Measurements from ENCODE around the gene LRP1B.

The LRP1B gene

DNA sequence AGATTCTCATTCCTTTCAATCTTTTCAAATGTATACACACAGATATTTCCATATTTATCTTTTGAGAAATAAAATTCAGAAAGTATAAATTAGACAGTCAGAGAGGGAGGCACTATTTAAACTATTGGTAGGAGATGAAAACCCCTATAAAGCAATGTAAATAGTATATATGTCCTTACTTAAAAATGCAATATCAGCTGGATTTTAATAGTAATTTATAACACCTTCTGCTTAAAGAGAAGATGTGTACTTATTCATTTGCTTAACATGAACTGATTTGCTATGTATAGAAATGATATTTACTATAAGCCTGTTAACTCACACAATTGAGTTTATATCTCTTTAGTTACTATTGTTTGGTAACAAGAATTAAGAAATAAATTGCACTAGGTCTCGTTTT is 163.3 kb downstream of the LRP1B start:
- DNase-seq (ENCODE audit: low spot score), result no peak
- TF ChIP-seq, protein P1, sequence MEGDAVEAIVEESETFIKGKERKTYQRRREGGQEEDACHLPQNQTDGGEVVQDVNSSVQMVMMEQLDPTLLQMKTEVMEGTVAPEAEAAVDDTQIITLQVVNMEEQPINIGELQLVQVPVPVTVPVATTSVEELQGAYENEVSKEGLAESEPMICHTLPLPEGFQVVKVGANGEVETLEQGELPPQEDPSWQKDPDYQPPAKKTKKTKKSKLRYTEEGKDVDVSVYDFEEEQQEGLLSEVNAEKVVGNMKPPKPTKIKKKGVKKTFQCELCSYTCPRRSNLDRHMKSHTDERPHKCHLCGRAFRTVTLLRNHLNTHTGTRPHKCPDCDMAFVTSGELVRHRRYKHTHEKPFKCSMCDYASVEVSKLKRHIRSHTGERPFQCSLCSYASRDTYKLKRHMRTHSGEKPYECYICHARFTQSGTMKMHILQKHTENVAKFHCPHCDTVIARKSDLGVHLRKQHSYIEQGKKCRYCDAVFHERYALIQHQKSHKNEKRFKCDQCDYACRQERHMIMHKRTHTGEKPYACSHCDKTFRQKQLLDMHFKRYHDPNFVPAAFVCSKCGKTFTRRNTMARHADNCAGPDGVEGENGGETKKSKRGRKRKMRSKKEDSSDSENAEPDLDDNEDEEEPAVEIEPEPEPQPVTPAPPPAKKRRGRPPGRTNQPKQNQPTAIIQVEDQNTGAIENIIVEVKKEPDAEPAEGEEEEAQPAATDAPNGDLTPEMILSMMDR (IDR thresholded peaks at IDR 0.05; ENCODE audit: extremely low read depth, missing control alignments), result no peak

DNA sequence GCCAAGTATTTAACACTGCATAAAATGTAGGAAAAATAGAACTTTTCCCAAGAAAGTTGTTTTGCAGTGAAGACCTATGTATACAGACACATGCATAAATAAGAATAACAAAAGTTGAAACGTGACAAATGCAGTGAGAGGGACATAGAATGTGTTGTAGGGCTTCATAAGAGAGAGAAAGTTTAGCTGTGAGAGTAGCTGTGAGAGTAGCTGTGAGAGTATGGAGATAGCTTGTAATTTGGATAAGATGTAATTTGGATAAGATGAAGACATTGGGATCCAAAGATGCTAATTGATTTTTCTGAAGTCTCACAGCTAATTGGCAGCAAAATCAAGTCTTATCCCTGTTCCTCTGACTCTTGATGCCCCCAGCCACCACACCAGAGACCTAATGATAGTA is 170.9 kb downstream of the LRP1B start:
- no peak for DNase-seq (ENCODE audit: low spot score)
- TF ChIP-seq, protein P1 (IDR thresholded peaks at IDR 0.05; ENCODE audit: extremely low read depth, missing control alignments), result no peak

DNA sequence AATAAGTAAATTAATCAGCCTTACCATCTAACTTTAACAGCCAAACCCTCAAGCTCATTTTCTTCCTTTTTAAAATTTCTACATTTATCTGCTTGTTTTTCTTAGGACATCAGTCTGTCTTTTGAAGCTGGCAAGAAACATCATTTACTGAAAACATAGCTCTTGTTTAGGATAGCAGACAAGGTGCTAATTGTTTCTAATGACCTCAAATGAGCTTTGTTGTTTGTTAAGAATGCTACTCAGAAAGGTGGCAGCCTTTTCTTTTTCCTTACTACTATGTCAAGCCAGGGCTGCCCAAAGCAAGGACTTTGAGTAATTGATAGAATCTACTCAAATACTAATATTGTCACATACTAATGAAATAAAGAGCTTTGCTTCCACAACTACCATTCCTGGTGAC is 171.8 kb downstream of the LRP1B start:
- TF ChIP-seq, protein P1 (IDR thresholded peaks at IDR 0.05; ENCODE audit: extremely low read depth, missing control alignments), result no peak
- DNase-seq (ENCODE audit: low spot score), result no peak

DNA sequence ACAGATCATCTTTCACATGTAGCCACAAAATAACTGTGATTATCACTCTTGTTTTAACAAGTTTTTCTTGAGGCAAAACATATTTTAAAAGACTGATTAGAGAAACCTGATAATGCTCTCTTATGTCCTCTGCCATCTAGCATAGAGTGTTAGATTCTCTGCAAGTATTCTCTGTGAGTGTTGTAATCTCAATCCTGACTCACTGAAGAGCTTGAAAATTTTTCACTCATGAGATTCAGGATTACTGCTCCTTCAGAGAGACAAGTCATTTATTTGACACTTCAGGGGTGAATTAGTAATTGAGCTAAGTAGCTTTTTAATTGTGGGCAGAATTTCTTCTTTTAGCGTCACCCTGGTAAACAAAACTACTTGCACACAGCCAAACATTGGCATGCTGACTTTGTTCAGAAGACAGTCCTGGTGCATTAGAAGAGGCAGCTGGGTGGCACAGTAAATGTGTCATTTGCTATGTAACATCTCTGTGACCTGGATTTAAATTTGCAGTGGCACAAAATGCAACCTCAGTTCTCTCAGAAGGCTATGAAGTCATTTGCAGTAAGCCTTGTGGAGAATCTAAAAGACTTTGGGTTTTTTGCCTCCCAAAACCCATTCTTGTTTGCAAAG is 172.9 kb downstream of the LRP1B start:
- TF ChIP-seq, protein P1 (IDR thresholded peaks at IDR 0.05; ENCODE audit: extremely low read depth, missing control alignments), result no peak
- no peak for DNase-seq (ENCODE audit: low spot score)

DNA sequence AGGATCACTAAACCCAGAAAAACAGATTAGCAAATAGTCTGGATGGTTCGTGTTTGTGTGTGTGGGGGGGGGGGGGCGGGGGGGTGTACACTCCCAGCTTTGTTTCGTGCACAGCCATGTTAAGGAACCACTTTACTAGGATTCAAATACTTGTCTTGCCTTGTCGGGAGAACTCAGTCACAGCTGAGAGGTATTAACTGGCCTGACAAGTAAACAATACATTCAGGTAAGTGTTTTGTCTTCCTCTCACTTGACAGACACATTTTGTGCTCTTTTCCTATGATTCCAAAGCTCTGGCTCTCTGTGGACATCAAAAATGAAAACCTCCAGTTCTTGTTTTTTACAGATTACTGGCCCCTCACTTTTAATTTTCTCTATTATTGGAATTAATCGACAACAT is 173.5 kb downstream of the LRP1B start:
- TF ChIP-seq, protein P1 (IDR thresholded peaks at IDR 0.05; ENCODE audit: extremely low read depth, missing control alignments), result no peak
- DNase-seq (ENCODE audit: low spot score), result no peak

DNA sequence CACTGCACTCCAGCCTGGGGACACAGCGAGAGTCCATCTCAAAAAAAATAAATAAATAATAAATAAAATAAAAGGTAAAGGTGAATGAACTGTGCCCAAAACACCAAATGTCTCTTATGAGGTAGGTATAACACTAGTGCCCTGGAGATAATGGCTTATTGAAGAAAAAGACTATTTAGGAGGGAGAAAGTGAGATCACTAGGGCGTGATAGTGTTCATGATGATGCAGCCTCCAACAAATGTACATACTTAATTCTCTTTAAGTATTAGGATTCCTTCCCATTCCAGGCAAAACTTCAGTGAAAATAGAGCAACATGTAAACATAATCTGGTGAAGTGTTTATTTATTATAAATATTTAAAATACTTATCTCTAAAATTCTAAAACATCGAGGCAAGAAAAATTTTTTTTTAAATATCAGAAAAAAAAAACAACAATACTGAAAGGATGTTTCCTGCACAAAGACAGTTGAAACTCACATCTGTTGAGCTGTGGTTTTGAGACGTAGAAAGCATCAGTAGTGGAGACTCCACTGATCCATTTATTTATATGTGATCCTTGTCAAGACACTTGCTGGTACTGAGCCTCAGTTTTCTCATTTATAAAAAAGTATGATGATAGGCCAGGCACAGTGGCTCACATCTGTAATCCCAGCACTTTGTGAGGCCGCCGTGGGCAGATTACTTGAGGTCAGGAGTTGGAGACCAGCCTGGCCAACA is 183.3 kb downstream of the LRP1B start:
- TF ChIP-seq, protein P1 (IDR thresholded peaks at IDR 0.05; ENCODE audit: extremely low read depth, missing control alignments), result no peak
- no peak for DNase-seq (ENCODE audit: low spot score)

DNA sequence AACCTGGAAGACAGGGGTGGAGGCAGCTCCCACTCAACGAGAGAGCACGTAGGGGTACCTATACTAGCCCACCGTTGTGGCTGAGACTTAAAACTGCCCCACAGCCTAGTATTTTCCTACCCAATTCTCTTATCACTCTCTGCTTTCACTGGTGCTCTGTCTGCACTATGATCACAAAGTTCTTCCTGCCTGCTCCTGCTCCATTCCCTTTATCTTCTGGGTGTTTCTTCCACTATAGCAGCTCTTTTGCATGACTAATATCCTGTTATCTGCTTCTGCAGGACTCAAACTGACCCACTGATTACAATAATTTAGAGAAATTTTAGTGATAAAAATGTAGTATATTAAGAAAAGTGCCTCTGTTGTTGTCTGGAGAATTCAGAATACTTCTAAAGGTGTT is 184.8 kb downstream of the LRP1B start:
- DNase-seq (ENCODE audit: low spot score), result no peak
- TF ChIP-seq, protein P1 (IDR thresholded peaks at IDR 0.05; ENCODE audit: extremely low read depth, missing control alignments), result no peak

All from GM20000 (cell line).